Stimulated activated CD8-positive, alpha-beta memory T cell treated with anti-CD3 and anti-CD28 coated beads, Interleukin-12 subunit alpha, Interleukin-12 subunit beta, amount 100 ng/mL, for 1 hour (primary cell): ENCODE data around the gene EEPD1.

Source experiments
- DNase-seq: peaks from one replicate; pipeline ENCODE4 v3.0.0-alpha.2; 2020; ENCODE audit warnings: low read depth

EEPD1 gene

DNA sequence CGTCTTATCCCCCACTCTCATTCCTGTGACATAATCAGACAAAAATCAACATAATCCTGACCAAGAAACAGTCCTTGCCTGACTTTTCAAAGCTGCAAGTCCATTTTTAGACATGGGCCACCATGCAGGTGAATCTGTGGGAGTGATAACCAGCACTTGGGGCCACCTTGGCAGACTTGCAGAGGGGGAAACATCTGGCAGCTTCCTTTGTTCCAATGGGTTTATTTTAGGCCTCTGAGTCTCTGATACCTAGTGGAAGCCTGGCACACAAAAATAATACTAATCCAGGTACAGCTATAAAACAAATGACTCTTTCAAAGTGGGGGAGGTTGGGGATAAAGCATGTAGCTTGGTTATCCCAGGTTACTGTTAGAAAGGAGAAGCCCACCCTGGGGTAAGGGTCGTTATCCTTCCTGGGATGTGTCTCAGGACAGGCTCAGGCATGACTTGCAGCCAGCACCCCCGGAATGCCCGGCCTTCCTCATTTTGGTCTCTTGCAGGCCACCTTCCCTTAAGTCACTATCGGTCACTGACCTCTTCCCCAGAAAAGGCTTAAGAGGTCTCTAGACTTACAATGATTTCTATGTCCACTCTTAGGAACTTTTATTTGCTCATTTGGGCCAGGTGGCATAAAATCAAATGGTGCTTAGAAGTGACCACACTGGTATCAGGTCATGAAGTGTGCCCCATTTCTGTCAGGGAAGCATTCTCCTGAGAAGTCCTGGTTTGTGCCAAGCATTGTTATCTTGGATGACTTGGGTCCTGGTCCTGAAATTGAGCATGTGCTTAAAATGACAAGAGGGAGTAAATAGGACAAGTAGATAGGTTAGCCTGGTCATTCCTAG is 37.6 kb downstream of the EEPD1 start:
- no peak for DNase-seq

DNA sequence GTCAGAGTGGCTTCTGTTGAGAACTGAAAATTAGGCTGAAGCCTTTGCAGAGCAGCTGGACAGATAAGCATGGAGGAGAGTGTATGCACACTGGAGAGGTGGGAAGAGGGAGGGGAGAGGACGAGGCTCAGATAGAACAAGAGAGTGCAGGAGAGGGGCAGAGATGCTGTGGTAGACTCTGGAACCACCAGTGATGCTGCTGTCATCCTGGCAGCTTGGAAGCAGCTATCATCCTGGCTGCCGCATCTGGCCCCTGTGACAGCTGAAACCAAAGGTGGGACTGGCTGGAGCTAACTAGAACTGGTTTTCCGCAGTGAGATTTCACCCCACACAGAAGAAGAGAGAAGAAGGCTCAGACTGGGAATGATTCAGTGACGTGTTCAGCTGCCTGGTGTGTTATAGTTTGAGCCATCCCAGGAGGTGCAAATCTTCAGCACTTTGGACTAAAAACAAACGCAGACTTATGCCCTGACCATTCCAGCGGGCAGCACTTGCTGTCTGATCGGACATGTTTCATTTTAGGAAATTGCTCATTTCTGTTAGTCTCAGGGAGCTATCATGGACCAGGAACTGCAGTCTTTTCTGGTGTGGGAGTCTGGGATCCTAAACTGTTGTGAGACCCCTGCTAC is 38.4 kb downstream of the EEPD1 start:
- DNase-seq, result no peak

DNA sequence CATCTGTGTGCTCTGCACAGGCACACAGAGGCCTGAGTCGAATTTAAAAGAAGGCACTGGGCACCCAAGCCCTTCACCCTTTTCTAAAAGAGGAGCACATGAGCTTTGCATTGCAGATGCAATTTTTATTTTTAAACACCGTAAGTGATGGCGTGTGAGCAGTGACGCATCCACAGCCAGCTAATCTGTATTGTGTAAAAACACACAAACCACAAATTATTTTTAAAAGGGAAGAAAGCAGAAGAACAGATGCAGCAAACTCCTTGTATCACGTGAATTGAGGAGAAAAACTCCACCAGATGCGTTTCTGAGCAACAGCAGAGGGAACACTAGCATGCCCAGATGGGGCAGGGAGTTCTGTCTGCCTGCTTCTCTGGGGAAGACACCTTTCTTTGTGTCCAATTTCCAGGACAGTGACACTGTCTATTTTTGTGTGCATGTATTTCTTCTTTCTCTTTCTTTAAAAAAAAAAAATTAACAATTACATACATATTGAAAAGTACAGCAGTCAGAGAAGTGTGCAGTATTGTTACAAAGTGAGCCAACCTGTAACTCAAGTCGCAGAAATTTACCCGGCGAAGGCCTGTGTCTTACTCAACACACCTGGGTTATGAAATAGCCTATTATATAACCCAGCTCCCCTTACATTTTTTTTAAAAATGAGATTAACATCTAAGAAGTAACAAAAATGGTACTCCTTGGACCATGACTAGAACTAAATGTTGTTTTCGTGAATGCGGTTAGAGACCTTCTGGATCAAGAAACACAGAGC is 39.2 kb downstream of the EEPD1 start:
- no peak for DNase-seq

DNA sequence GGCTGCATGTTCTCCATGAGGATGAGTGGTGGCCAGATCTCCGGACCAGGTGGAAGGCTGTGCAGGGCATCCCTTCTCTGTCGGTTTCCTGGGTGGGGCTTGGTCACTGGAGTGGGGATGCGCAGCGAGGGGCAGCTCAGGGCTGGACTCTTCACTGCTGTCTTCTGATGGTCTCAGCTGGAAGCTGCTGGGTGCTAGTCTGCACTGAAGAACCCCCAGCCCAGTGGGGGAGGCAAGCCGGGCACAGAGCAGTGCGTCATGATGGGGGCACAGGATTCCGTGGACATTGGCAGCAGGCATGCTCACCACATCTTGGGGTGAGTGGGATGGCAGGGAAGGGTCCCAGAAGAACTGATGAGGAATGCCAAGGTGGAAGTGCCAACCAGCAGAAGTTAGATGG is 39.8 kb downstream of the EEPD1 start:
- no peak for DNase-seq

DNA sequence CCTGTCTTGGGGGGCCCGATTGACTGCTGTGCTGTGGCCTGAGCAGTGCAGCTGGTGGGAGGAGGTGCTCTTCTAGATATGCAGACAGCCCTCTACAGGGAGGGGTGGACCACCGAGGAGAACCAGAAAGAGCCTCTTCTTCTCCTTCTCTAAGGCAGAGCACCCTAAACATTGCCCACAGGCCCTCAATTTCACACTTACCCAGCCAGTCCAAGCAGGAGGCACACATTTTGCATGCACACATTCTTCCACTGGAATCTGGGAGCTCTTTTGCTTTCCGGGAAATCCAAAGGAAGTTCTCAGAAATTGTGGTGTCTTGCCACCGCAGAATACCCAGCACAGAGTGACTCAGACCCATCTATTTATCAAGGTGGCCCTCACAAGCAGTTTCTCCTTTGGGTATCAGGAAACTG is 45.8 kb downstream of the EEPD1 start:
- DNase-seq, result no peak

DNA sequence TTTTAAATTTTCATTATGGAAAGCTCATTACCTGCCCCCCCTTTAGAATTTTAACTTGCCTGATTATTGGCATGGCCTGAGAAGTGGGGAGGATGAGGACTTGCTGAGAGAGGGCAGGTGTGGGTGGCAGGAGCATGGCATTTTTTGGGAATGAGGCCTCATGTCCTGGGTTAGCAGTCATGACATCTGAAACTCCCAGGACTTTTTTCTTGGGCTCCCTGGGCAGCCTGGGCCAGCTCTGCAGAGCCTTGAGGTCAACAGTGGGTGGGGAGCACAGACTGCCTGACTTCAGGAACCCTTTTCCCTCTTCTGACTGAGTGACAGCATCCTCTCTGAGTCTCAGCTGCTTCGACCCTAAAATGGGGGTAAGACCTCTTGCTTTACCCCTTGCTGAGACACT is 46.3 kb downstream of the EEPD1 start:
- no peak for DNase-seq

DNA sequence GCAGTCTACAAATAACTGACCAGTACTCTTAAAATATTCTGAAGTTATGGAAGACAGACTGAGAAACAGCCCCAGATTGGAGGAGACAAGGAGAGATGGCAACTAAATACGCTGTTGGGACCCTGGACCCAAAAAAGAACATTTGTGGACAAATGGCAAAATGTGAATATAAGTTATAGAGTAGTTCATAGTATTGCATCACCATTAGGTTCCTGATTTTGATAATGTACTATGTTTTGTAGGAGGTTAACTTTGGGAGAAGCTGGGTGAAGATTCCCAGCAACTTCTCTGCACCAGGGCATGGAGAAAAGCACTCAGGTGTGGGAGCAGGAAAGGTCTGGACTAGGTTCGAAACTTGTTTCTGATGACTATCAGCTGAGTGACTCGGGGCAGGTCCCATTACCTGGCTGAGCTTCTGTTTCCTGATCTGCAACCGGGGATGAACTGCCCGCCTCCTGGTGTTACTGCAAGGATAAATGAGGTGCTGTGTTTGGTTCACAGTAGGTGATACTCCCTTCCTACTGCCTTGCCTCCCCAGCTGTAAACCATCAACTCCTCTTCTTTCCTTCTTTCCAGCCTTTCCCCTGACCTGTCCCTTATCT is 48.2 kb downstream of the EEPD1 start:
- DNase-seq, result no peak

DNA sequence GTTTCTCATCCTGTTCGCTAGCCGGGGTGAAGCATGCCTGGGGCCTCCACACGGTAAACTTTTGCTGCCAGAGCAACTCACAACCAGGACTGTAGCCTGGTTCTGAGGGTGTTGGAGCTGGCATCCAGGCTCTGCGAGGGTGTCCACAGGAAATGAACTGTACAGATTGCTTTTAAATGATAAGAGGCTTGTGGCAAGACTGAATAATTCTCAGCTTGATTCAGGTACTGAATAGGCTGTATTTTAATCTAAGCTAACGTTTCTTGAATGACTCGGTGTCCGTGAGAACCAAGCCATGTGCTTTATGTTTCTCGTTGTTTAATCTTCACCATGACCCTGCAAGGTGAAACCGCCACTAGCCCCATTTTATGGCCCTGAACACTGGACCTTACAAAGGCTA is 49.3 kb downstream of the EEPD1 start:
- DNase-seq, result no peak

DNA sequence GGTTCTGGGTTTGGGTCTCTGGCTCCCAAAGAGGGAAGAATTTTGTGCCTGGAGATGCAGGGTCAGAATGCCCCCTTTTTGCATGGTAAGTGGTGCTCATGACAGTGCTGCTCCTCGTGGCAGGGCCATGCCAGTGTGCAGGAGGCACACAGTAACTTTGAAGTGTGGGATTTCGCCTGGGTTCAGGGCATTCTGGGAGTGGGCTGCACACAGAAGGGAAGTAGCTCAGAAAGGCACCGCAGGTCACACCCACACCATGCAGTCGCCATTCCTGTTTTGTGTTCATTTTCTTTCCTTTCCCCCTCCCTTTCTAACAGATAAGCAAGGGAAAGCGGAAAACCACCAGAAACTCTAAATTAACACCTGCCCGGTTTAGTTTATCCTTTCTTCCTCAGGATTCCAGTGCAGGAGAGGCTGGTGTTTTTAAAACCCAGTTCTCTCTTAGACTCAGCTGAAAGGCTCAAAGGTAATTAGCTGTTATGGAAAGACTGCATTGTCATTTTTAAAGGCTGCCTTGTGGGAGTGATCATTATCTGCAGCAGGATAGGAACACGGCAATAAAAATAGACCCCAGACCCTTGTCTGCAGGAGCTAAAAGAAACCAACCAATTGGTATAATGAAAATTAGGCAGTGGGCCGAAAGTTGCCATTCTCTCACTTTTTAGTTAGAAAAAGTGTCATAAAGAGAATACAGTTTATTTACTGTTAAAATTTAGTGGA is 50.2 kb downstream of the EEPD1 start:
- no peak for DNase-seq

DNA sequence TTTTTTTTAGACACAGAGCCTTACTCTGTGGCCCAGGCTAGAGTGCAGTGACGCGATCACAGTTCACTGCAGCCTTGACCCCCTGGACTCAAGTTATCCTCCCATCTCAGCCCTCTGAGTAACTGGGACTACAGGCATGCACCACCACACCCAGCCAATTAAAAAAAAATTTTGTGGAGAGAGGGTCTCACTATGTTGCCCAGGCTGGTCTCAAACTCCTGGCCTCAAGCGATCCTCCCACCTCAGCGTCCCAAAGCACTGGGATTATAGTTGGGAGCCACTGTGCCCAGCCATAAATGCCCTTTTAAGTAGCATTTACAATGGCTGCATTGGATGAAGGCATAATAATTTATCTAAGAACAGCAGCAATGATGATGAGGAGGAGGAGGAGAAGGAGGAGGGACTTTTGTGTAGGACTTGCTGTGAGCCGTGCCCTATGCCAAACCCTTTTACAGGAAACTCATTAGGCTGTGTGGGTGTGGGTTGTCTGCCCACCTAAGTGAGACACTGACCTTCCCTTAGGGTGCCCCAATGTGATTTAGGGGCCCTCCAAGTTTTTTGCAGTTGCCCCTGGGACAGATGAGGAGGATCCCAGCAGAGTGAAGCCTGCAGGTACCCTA is 51.1 kb downstream of the EEPD1 start:
- DNase-seq, result no peak

DNA sequence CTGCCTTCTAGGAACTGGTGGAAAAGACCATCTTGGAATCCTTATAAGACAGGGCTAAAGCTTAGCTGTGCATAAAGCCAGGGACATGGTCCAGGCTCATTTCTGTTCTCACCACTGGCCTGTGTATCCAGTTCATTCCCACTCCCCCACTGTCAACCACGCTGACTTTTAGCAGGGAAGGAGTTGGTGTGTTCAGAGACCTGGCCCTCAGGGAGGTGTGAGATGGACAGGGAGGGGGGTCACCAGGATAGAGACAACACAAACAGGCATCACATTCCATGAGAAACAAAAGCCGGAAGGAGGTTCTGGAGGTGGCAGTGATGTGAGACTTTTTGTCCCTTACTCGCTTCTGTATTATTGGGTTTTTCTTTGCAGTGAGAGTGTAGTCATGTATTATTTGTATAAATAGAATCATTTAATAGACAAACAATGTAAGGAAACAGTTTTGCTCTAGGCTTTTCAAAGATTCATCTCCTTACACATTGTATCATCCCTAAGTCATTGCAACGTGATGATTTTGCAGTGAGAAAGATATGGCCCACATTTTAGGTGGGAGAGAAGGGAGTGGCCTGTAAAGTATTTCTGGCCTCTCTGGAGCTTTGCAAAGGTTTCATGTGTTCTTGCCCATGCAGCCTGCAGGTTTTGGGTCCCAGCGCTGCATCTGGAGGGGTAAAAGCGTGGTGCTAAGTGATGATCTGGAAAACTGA is 52.0 kb downstream of the EEPD1 start:
- no peak for DNase-seq

DNA sequence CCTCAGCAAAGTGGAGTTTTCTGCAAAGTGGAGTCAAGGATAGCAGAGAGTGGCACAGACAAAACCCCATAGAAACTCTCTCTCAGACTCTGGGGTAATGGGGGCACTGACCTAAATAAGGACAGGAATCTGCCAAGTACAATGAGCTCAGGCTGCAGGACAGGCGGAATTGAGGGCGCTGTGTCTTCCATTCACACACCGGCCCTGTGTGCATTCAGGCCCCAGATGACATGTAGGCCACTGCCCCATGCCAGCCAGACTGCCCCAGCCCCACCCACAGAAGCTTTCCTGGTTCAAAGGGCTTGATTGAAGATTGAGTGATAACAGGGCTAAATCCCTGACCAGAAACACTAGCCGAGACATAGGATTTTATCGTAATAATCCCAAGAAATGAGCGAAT is 52.7 kb downstream of the EEPD1 start:
- no peak for DNase-seq

DNA sequence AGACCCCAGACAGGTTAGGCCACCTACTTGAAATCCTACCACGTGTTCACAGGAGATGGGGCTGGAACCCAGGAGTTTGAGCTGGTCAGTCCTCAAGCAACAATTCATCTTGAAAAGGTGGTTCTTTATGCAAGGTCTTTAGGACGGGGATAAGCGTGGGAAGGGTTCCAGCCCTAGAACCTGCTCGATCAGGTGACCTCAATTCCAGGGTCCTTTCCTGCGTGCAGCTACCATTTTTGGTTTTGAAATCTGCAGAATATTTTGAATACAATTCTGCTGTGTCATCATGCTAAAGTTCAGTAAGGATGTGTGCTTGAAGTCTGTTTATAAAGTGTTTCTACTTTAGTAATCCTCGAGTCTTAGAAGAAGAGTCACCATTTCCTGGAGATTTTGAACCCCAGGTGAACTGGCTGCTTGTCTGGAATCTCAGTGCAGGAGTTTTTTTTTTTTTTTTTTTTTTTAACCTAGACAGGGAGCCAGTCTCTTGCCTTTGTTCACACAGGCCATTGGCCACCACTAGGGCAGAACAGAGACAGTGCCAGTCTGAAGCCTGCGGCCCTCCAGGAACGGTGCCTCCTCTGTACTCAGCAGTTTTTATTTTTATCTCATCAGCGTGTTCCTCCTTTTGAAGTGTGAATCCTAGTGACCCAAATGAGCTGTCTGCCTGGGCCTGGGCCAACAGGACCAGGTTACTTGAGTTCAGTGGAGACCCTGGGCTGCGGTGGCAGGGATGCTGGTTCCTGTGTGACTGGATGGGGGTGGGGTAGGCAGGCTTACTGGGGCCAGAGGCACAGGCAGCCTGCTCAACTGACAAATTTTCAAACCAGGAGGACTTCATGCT is 54.6 kb downstream of the EEPD1 start:
- no peak for DNase-seq

DNA sequence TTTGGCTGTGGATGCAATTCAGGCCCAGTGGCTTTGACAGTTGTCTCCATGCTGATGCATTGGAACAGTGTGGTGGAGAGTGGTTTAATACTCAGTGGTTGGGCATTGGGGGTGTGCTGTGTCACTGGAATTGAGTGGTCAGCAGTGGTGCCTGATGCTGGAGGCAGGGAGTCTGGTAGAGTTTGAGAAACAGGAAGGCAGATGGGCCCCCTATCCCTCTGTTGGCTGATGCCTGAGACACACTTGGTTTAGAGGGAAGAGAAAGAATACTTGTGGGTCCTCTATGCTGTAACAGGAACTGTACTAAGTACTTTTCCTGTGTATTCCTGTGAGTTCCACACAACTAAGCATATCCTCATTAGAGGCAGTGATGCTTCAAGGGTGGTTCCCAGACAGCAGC is 55.4 kb downstream of the EEPD1 start:
- no peak for DNase-seq

DNA sequence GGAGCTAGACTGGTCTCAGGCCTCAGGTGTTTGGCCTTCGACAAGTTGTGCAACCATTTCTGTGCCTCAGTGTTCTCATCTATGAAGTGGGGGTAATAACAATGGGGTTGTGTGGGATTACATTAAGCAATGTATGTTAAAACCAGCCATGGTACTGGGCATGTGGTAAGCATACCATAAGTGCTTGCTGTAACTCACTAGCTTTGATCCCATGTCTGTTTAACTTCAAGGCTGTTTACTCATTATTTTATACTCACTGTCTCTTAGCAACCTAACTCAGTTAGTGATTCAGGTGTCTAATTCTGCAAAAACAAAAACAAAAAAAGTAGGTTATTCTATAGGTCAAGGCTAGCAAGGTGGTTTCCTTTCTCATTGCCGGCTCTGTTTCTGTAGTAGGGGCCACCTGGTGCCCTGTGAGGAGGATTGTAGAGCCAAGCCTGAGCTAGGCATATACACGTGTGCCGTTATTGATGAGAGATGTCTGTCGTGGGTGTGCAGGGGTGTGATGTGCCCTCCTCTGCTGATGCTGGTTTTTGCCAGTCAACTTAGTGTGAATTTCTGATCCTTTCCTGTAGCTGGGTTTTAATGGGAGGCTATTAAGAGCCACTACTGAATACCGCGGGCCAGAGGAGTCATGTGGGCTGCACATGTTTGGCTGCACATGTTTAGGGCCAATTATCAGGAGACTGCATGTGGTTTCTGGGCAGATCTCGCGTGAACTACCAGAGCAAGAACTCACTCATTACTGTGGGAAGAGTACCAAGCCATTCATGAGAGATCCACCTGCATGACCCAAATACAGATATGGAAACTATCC is 56.2 kb downstream of the EEPD1 start:
- DNase-seq, result no peak

DNA sequence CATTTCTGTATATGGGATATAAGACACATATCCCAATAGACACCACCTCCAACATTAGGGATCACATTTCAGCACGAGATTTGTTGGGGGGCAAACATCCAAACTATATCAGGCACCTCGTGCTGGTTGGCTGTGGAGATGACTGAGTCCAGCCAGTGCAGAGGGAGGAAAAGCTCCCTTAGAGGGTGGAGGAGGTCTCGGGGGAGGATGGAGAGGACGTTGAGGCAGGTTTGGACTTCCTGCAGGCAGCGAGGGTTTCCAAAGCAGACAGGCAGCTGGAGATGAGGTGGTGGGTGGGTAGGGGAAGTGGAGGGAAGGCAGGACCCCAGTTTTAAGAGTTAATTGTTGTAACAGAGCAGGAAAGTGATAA is 56.7 kb downstream of the EEPD1 start:
- no peak for DNase-seq

DNA sequence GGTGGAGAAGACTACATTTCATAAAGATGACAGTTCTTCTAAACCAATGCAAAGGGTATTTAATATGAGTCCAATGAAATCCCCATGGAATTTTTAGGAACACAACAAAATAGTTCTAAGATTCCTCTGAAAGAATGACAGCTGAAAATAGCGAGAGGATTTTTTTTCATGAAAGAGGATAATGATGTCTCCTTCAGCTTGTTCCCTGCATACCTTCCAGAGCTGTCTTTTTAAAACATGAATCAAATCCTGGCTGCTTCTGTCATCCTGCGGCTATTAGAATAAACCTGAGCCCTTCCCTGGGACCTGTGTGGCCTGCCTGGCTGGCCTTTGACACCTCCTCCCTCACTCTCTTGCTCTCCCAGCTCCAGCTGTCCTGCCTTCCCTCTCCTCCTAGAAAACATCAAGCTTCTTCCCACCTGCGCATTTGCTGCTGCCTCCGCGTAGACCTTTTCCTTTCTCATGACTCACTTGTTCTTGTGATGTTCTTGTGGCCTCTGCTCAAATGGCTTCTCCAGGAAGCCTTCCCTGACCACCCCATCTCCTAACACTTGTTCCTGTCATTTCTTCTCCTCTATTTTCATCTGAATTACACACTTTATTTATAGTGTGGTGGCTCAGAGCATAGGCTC is 57.4 kb downstream of the EEPD1 start:
- DNase-seq, result no peak

DNA sequence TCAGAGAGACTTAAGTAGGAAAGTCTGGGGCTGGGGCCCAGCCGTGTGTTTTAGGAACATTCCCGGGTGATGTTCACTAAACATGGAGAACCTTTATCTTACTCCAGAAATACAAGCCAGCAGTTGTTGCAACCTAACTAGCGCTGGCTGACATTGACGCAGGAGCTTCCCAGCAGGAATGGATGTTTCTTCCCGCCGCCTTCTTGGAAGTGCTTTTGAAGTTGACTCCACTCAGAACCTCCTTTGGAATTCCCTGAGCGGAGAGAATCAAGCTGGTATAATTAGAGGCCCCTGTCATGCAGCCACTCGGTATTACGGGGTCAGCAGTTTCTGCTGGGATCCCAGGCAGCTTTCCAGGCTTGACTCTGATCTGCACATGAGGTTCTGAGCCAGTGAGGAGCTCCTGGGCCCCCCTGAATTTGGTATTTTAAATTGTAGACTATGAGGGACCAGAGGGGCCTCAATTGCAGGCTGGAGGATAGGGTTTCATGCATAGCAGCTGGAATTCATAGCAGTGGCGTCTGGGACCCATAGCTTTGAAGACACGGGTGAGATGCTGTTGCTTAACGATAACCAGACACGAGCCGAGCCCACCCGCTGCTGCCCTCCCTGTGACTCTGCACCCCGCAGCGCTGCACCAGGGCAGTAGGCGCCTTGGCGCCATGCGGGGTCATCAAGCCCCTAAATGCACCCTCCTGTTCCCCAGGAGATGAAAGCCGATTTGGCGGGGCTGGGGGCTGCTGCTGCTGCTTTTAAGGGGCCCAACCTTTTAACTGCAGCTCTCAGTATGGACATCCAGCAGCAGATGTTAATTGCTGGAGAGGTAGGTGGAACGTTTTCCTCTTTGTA is 61.8 kb downstream of the EEPD1 start:
- DNase-seq, result no peak
